Measurements from ENCODE around the gene PPP2R2B.

DNA sequence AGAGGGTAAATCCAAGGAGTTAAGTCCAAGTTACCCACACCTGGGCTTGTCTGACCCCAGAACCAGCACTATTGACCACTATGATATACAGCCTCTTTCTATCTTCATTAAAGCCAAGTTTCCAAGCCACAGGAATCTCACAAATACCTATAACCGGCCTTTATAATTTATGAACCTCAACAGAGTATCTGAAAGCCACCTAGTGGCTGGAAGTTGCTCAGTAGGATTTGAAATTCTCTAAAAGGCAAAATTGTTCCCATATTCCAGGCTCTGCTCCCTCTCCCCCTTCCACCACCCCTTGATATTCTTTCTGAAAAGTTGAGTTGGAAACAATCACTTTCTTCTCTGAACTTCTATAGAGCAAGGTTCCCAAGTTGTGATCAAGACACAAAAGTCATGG is 256.2 kb downstream of the PPP2R2B start:
- TF ChIP-seq, protein P1, sequence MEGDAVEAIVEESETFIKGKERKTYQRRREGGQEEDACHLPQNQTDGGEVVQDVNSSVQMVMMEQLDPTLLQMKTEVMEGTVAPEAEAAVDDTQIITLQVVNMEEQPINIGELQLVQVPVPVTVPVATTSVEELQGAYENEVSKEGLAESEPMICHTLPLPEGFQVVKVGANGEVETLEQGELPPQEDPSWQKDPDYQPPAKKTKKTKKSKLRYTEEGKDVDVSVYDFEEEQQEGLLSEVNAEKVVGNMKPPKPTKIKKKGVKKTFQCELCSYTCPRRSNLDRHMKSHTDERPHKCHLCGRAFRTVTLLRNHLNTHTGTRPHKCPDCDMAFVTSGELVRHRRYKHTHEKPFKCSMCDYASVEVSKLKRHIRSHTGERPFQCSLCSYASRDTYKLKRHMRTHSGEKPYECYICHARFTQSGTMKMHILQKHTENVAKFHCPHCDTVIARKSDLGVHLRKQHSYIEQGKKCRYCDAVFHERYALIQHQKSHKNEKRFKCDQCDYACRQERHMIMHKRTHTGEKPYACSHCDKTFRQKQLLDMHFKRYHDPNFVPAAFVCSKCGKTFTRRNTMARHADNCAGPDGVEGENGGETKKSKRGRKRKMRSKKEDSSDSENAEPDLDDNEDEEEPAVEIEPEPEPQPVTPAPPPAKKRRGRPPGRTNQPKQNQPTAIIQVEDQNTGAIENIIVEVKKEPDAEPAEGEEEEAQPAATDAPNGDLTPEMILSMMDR (IDR thresholded peaks at IDR 0.05): peak in 1 of 3 experiments; percentile 25
- TF ChIP-seq POLR2A (IDR thresholded peaks at IDR 0.05): no peak

Data from testis (tissue), 2 donors.